Smooth muscle cell (in vitro differentiated cells): ENCODE results near the gene ZNF652. TPM values are rescaled to one million over a fixed set of nuclear protein-coding genes. Genes with fewer than 3 reads are reported as not detected.

ENCODE experiments used
- DNase-seq: peaks from one replicate; lab custom pipeline; 2025; ENCODE audit not compliant: unreplicated experiment; lab: John Stamatoyannopoulos, UW
- H2AFZ ChIP-seq: fragments of 200-600 bp; sonication (generic); 2 replicates; pipeline ENCODE4 v1.6.0; 2016; ENCODE audit warnings: antibody characterized with exemption, low read depth, mild to moderate bottlenecking
- H3F3A ChIP-seq: fragments of 200-600 bp; sonication (generic); 2 replicates; pipeline ENCODE4 v1.6.0; 2017; ENCODE audit warnings: antibody characterized with exemption, low read depth
- H3K27ac ChIP-seq: fragments of 200-600 bp; sonication (generic); 2 replicates; pipeline ENCODE4 v1.5.1; 2016; ENCODE audit warnings: low read depth, mild to moderate bottlenecking
- H3K27me3 ChIP-seq: fragments of 200-600 bp; sonication (generic); 2 replicates; pipeline ENCODE4 v1.6.1; 2016; ENCODE audit warnings: low read depth, mild to moderate bottlenecking
- H3K36me3 ChIP-seq: fragments of 200-600 bp; sonication (generic); 2 replicates; pipeline ENCODE4 v1.5.1; 2016; ENCODE audit warnings: low read depth
- H3K4me1 ChIP-seq: fragments of 200-600 bp; sonication (generic); 2 replicates; pipeline ENCODE4 v1.5.1; 2016; ENCODE audit warnings: low read depth
- H3K4me2 ChIP-seq: fragments of 200-600 bp; sonication (generic); 2 replicates; pipeline ENCODE4 v1.6.0; 2016; ENCODE audit warnings: mild to moderate bottlenecking
- H3K4me3 ChIP-seq: fragments of 200-600 bp; sonication (generic); 2 replicates; pipeline ENCODE4 v1.5.1; 2016; ENCODE audit warnings: mild to moderate bottlenecking
- H3K79me2 ChIP-seq: fragments of 200-600 bp; sonication (generic); 2 replicates; pipeline ENCODE4 v1.6.0; 2016; ENCODE audit warnings: low read depth, mild to moderate bottlenecking
- H3K9ac ChIP-seq: fragments of 200-600 bp; sonication (generic); 2 replicates; pipeline ENCODE4 v1.6.0; 2016; ENCODE audit warnings: low read depth
- H3K9me3 ChIP-seq: fragments of 200-600 bp; sonication (generic); replicated peaks from 2 replicates; pipeline ENCODE4 v1.5.1; 2016; ENCODE audit warnings: low read depth
- H4K20me1 ChIP-seq: fragments of 200-600 bp; sonication (generic); 2 replicates; pipeline ENCODE4 v1.6.0; 2016; ENCODE audit warnings: low read depth
- WGBS: methylation state at CpG from one replicate; pipeline ENCODE4 v1.1.7; 2016; ENCODE audit warnings: low lambda C conversion rate; 5-methylcytosine and 5-hydroxymethylcytosine counted together
- polyA plus RNA-seq: library from polyadenylated mRNA; unstranded; fragments of >200 nt; fragmentation: Nextera tagmentation; extraction: Ambion mirVana; gene quantifications from 2 replicates; pipeline ENCODE4 v1.2.1, GENCODE V29; 2016
- total RNA-seq: library from RNA; depleted of rRNA; stranded (reverse); fragments of >200 nt; gene quantifications from 2 replicates; pipeline ENCODE4 v1.2.3, GENCODE V29; 2014
- TF ChIP-seq, protein P1 (sequence below): fragments of 200-600 bp; sonication (generic); IDR thresholded peaks from 2 replicates; pipeline ENCODE4 v1.5.1; 2017; ENCODE audit warnings: borderline replicate concordance, mild to moderate bottlenecking, antibody characterized with exemption; ENCODE audit not compliant: insufficient read depth, poor library complexity, severe bottlenecking

ZNF652 gene
- total and polyA plus RNA-seq, 2 experiments from 2014 or later, result 18.3 to 48.8 TPM

DNA sequence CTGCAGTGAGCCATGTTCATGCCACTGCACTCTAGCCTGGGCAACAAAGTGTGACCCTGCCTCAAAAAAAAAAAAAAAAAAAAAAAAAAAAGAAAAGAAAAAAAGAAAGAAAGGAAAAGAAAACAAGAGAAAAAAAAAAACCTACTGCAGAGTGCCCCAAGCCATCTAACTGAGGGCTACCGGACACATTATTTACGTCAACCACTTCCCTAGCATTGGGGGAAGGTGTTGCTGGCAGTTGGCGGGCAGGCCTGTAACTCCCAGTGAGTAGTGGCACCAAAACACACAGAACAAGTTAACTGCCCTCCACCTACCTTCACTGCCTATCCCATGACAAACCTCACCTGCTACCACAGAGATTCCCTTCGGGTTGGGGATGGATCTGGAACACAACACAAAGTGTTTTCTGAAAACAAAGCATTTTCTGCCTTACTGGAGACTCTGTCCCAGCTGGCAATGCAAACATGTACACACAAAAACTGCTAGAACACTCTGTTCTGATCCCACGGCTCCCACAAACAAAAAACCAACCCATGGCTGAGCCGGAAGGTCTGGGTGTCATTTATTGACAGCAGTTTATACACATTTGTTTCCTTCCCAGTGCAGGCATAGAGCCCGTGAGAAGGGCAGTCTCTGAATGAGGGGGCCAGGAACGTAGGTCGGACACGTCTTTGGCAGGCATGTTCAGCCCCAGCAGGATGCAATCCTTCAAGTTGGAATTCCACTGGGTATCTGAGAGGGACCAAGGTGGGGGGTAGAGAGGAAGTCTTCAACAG, 41.7 kb upstream of the ZNF652 start:
- Histone ChIP-seq H3K4me2 (no peak overlapping the region), H3K4me3 (no peak overlapping the region), H3K9ac (no peak overlapping the region), H3K79me2 (no peaks in the 10 kb centered on the region), H3K36me3 (peaks cover 12% of the 10 kb centered on the region), H3K9me3 (no peaks in the 10 kb centered on the region), H3K27ac (no peak overlapping the region), H2AFZ (no peak overlapping the region), H4K20me1 (no peaks in the 10 kb centered on the region), H3F3A (no peaks in the 10 kb centered on the region), H3K4me1 (no peaks in the 10 kb centered on the region), H3K27me3 (no peaks in the 10 kb centered on the region)
- DNase-seq, result no peak
- TF ChIP-seq, protein P1, sequence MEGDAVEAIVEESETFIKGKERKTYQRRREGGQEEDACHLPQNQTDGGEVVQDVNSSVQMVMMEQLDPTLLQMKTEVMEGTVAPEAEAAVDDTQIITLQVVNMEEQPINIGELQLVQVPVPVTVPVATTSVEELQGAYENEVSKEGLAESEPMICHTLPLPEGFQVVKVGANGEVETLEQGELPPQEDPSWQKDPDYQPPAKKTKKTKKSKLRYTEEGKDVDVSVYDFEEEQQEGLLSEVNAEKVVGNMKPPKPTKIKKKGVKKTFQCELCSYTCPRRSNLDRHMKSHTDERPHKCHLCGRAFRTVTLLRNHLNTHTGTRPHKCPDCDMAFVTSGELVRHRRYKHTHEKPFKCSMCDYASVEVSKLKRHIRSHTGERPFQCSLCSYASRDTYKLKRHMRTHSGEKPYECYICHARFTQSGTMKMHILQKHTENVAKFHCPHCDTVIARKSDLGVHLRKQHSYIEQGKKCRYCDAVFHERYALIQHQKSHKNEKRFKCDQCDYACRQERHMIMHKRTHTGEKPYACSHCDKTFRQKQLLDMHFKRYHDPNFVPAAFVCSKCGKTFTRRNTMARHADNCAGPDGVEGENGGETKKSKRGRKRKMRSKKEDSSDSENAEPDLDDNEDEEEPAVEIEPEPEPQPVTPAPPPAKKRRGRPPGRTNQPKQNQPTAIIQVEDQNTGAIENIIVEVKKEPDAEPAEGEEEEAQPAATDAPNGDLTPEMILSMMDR, result no peak
- 97% methylated on average over 10 of the region's 10 CpGs for WGBS

- Histone ChIP-seq H3K36me3 (peaks cover 12% of the 10 kb centered on the region), H3K4me2 (no peak overlapping the region), H3K4me1 (no peaks in the 10 kb centered on the region), H3K9me3 (no peaks in the 10 kb centered on the region), H3K4me3 (no peak overlapping the region), H3K27ac (no peak overlapping the region), H3F3A (no peaks in the 10 kb centered on the region), H3K27me3 (no peaks in the 10 kb centered on the region), H4K20me1 (no peaks in the 10 kb centered on the region), H3K9ac (no peak overlapping the region), H3K79me2 (no peaks in the 10 kb centered on the region), H2AFZ (no peak overlapping the region)
- TF ChIP-seq, protein P1, result no peak
- no peak for DNase-seq
- 97% methylated on average over 6 of the region's 6 CpGs for WGBS
Observed at GRCh38 chr17:49402706-49403105, 40.7 kb upstream of the ZNF652 start.

DNA sequence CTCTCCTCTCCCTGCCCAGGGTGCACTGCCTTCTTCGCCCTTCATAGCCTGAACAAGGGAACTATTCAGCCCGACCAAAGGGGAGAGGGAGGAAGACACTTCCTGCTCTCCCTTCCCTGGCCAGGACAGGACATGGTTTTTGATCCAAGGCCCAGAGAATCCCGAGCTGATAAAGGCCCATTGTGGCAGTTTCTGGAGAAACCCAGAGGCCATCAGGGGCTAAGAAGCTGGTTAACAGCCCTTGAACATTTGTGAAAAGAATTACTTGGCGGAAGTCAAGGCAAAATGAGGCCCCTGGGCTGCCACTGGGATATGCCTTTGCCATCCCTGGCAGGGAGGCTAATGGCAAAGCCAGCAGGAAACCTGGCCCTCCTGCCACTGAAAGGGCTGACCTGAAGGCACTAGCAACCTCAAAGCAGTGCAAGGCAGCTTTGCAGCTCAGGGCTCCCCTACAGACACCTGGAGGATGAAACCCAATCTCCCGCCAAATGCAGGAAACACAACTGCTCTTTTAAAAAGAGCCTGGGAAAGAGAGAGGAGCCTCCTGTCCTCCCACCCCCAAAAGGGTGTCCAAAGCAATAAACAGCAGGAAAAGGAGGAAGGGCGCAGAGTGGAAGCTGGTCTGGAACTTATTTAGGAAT, 40.0 kb upstream of the ZNF652 start:
- Histone ChIP-seq H3K36me3 (peaks cover 11% of the 10 kb centered on the region), H3F3A (no peaks in the 10 kb centered on the region), H3K27me3 (no peaks in the 10 kb centered on the region), H3K4me3 (no peak overlapping the region), H3K4me2 (no peak overlapping the region), H3K27ac (no peak overlapping the region), H3K4me1 (no peaks in the 10 kb centered on the region), H3K79me2 (no peaks in the 10 kb centered on the region), H2AFZ (no peak overlapping the region), H3K9me3 (no peaks in the 10 kb centered on the region), H4K20me1 (no peaks in the 10 kb centered on the region), H3K9ac (no peak overlapping the region)
- WGBS, result 88% methylated on average over 6 of the region's 6 CpGs
- no peak for DNase-seq
- TF ChIP-seq, protein P1, result no peak

DNA sequence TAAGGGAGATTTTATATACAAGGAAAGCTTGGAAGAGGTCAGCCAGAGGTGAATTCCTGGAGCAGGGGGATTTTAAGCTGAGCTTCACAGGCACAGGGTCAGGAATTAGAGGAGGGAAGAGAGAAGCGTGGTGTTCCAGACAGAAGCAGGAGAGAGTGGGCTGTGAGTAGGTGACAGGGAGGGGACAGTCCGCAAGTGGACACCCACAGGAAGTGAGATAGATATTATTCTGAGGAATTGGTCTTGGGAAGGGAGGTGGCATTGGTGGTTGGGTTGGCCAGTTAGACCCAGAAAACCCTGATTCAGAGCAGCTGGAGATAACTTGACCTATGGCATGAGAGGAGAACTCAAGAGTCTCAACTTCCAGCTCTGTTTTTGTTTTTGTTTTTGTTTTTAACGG, 37.9 kb upstream of the ZNF652 start:
- no peaks in the 10 kb centered on the region for H3K9me3 ChIP-seq
- no peak for DNase-seq
- no peak overlapping the region for H3K9ac ChIP-seq
- no peaks in the 10 kb centered on the region for H3K79me2 ChIP-seq
- H3F3A ChIP-seq, result no peaks in the 10 kb centered on the region
- TF ChIP-seq, protein P1, result no peak
- 86% methylated on average over 3 of the region's 3 CpGs for whole genome bisulfite sequencing
- H3K4me3 ChIP-seq, result no peak overlapping the region
- H3K36me3 ChIP-seq, result no peaks in the 10 kb centered on the region
- no peak overlapping the region for H2AFZ ChIP-seq
- no peak overlapping the region for H3K4me2 ChIP-seq
- no peaks in the 10 kb centered on the region for H4K20me1 ChIP-seq
- no peak overlapping the region for H3K27ac ChIP-seq
- no peaks in the 10 kb centered on the region for H3K27me3 ChIP-seq
- H3K4me1 ChIP-seq, result no peaks in the 10 kb centered on the region
